Endothelial cell of umbilical vein (primary cell): Measurements from ENCODE around the gene TNRC6B. TPM values are rescaled to one million over a fixed set of nuclear protein-coding genes. Genes with fewer than 3 reads are reported as not detected.

Experiments
- BruUV-seq: library from RNA; stranded (reverse); fragments of 400-500 nt; replicated peaks from 2 replicates; lab custom pipeline; 2021; lab: Mats Ljungman, UMichigan
- CTCF ChIA-PET: fragments of 300-600, 350-600 bp; sonication (Branson Sonifier 250); formaldehyde crosslinking; loops from one replicate; lab custom pipeline; 2021; ENCODE audit warnings: antibody characterized with exemption, inconsistent platforms; lab: Charles Lee
- POLR2A ChIA-PET: fragments of 300-600, 350-600 bp; sonication (Branson Sonifier 250); formaldehyde crosslinking; loops from one replicate; lab custom pipeline; 2021; ENCODE audit warnings: antibody characterized with exemption, inconsistent platforms; lab: Charles Lee
- DNase-seq: peaks from one replicate; pipeline ENCODE4 v3.0.0-alpha.2; 2011; ENCODE audit warnings: low read depth, low spot score
- FAIRE-seq: peaks from 2 replicates; lab custom pipeline; 2011; peaks lifted over from hg19 to GRCh38; lab: Jason Lieb, UNC
- H2AFZ ChIP-seq: 2 replicates; pipeline ENCODE4 v1.6.0; 2012; ENCODE audit warnings: low read depth, low read length, control low read depth, inconsistent platforms
- H3K27ac ChIP-seq: 2 replicates; pipeline ENCODE4 v1.5.1; 2011; ENCODE audit warnings: low read depth, mild to moderate bottlenecking, control low read depth, low read length, moderate library complexity; ENCODE audit not compliant: insufficient read depth
- H3K27me3 ChIP-seq, 2 experiments: 2 replicates each; pipeline versions ENCODE4 v1.6.0 to v1.6.1; 2011; ENCODE audit warnings: low read length in 2 of 2, mixed read lengths in 1 of 2; ENCODE audit not compliant: control insufficient read depth in 2 of 2, insufficient read depth in 2 of 2
- H3K36me3 ChIP-seq, 2 experiments: 2 replicates in 1 of 2; 3 replicates in 1 of 2; pipeline ENCODE4 v1.5.1; 2011; ENCODE audit warnings: low read length in 2 of 2, mild to moderate bottlenecking in 1 of 2, moderate library complexity in 1 of 2; ENCODE audit not compliant: control insufficient read depth in 2 of 2, insufficient read depth in 2 of 2; ENCODE audit errors: extremely low read depth in 1 of 2
- H3K4me1 ChIP-seq: 3 replicates; pipeline ENCODE4 v1.5.1; 2011; ENCODE audit warnings: mild to moderate bottlenecking, low read length; ENCODE audit not compliant: control insufficient read depth, insufficient read depth; ENCODE audit errors: extremely low read depth
- H3K4me2 ChIP-seq: 2 replicates; pipeline ENCODE4 v1.6.1; 2011; ENCODE audit warnings: low read length, control low read depth, mixed read lengths; ENCODE audit not compliant: insufficient read depth
- H3K4me3 ChIP-seq, 3 experiments: fragments of 200-600 bp in 1 of 3; sonication (generic), shearing (Covaris generic) in 1 of 3; replicated peaks in 1 of 3; 2 replicates each; pipeline ENCODE4 v1.5.1; 2011 to 2016; ENCODE audit warnings: control low read depth in 3 of 3, low read length in 3 of 3, mild to moderate bottlenecking in 2 of 3, inconsistent platforms in 1 of 3, low read depth in 1 of 3, moderate library complexity in 1 of 3; ENCODE audit not compliant: insufficient read depth in 1 of 3
- H3K79me2 ChIP-seq: 2 replicates; pipeline ENCODE4 v1.6.0; 2012; ENCODE audit warnings: low read length, inconsistent platforms; ENCODE audit not compliant: control insufficient read depth, insufficient read depth
- H3K9ac ChIP-seq: replicated peaks from 2 replicates; pipeline ENCODE3; 2011; ENCODE audit warnings: low read length, control low read depth; ENCODE audit not compliant: insufficient read depth; ENCODE audit errors: extremely low read depth
- H3K9me1 ChIP-seq: replicated peaks from 3 replicates; pipeline ENCODE4 v1.6.0; 2011; ENCODE audit warnings: mild to moderate bottlenecking, low read length; ENCODE audit not compliant: control insufficient read depth, insufficient read depth; ENCODE audit errors: extremely low read depth
- H3K9me3 ChIP-seq: replicated peaks from 2 replicates; pipeline ENCODE4 v1.5.1; 2012; ENCODE audit warnings: low read length, inconsistent platforms; ENCODE audit not compliant: control insufficient read depth, insufficient read depth
- H4K20me1 ChIP-seq: replicated peaks from 2 replicates; pipeline ENCODE3; 2011; ENCODE audit warnings: mild to moderate bottlenecking, low read length; ENCODE audit not compliant: control insufficient read depth, insufficient read depth; ENCODE audit errors: extremely low read depth
- CTCF ChIP-seq, 2 donors: IDR thresholded peaks; 1 replicate in 1 of 2; 2 replicates in 1 of 2; pipeline ENCODE4 v1.5.1; 2011; ENCODE audit warnings: low read length in 2 of 2, mild to moderate bottlenecking in 2 of 2, moderate library complexity in 2 of 2, control low read depth in 1 of 2, inconsistent platforms in 1 of 2, low read depth in 1 of 2; ENCODE audit not compliant: insufficient read depth in 1 of 2; ENCODE audit errors: extremely low read depth in 1 of 2
- EZH2 ChIP-seq: IDR thresholded peaks from 2 replicates; pipeline ENCODE4 v1.6.1; 2012; ENCODE audit warnings: borderline replicate concordance, low read depth, mild to moderate bottlenecking, moderate library complexity, low read length, inconsistent platforms; ENCODE audit not compliant: severe bottlenecking
- FOS ChIP-seq: IDR thresholded peaks from 2 replicates; pipeline ENCODE4 v1.6.1; 2011; ENCODE audit warnings: mild to moderate bottlenecking, low read length, moderate library complexity, borderline replicate concordance; ENCODE audit not compliant: insufficient read depth
- GATA2 ChIP-seq: IDR thresholded peaks from 2 replicates; pipeline ENCODE4 v1.7.0; 2011; ENCODE audit warnings: low read depth, mild to moderate bottlenecking, moderate library complexity, mixed read lengths, low read length; ENCODE audit not compliant: insufficient read length, insufficient read depth
- JUN ChIP-seq: IDR thresholded peaks from 2 replicates; pipeline ENCODE4 v1.6.1; 2011; ENCODE audit warnings: borderline replicate concordance, low read depth; ENCODE audit not compliant: insufficient read length, insufficient read depth
- MAX ChIP-seq: IDR thresholded peaks from 2 replicates; pipeline ENCODE4 v1.6.1; 2011; ENCODE audit not compliant: insufficient read depth, insufficient read length
- MYC ChIP-seq: IDR thresholded peaks from one replicate; pipeline ENCODE4 v1.6.1; 2011; ENCODE audit warnings: mild to moderate bottlenecking, low read depth, low read length
- POLR2A ChIP-seq: IDR thresholded peaks from 2 replicates; pipeline ENCODE4 v1.6.1; 2012; ENCODE audit warnings: low read depth, mild to moderate bottlenecking, control low read depth, low read length
- POLR2AphosphoS5 ChIP-seq: IDR thresholded peaks from 2 replicates; pipeline ENCODE4 v1.6.1; 2012; ENCODE audit warnings: low read depth, mild to moderate bottlenecking, control low read depth, low read length, moderate library complexity; ENCODE audit not compliant: insufficient read depth
- dilution Hi-C: fragments of 300-500 bp; cut with MboI; formaldehyde crosslinking; loops from one replicate; pipeline ENCODE4 v1.15.0; 2019; ENCODE audit warnings: low sequenced_read_pairs; ENCODE audit not compliant: extremely low pct_ligation_motif_present
- intact Hi-C: fragments of 100-400 bp; cut with micrococcal nuclease; formaldehyde crosslinking; loops from one replicate; pipeline ENCODE4 v1.10.0; 2022
- polyA plus RNA-seq, 4 experiments: library from polyadenylated mRNA; depleted of rRNA in 3 of 4; stranded (reverse) in 3 of 4; unstranded in 1 of 4; fragments of >200 nt; gene quantifications; 2 replicates each; pipeline versions ENCODE4 v1.2.1 to v1.2.3, GENCODE V29; 2011 to 2012; ENCODE audit warnings: missing spikeins in 1 of 4
- total RNA-seq: library from RNA; stranded (reverse); gene quantifications from 2 replicates; pipeline ENCODE4 v1.2.3, GENCODE V29; 2021

TNRC6B gene
- total and polyA plus RNA-seq, 2 donors (not counting 3 experiments of a cell fraction or from before 2014, with no cell fraction given): 10.6 to 37.2 TPM

GRCh38 chr22:40265783-40266182 lies 88.1 kb downstream of the TNRC6B start:
- POLR2A ChIA-PET: no interaction called here
- Histone ChIP-seq H3K9me3 (no peaks in the 10 kb centered on the region), H3K27ac (no peak overlapping the region), H3K4me3 (no peak overlapping the region), H3K4me1 (peaks cover 31% of the 10 kb centered on the region), H3K27me3 (no peaks in the 10 kb centered on the region), H2AFZ (no peak overlapping the region), H3K4me2 (peak overlapping the region; percentile 9), H3K9ac (no peak overlapping the region), H3K36me3 (peaks cover 5 to 9% of the 10 kb centered on the region in 2 experiments), H3K9me1 (no peaks in the 10 kb centered on the region), H3K79me2 (peaks cover 8% of the 10 kb centered on the region), H4K20me1 (no peaks in the 10 kb centered on the region)
- peak; percentile 8 for DNase-seq
- intact Hi-C loops (no loop called here), dilution Hi-C loops (no loop called here)
- TF ChIP-seq CTCF (IDR thresholded peaks at IDR 0.05; ENCODE audit: extremely low read depth in 1 of 2, insufficient read depth in 1 of 2, low read depth in 1 of 2, low read length in 2 of 2): no peak
- no peak for TF ChIP-seq POLR2A
- peak; percentile 22 for TF ChIP-seq FOS
- TF ChIP-seq POLR2AphosphoS5: peak; percentile 36
- TF ChIP-seq EZH2: no peak
- TF ChIP-seq JUN: no peak
- no peak for TF ChIP-seq GATA2
- no peak for TF ChIP-seq MYC
- no peak for TF ChIP-seq MAX
- BruUV-seq: no TSS peak
- CTCF ChIA-PET: interaction anchor here (0.6 to 1.4 kb wide), 2 partner anchors 72 to 1109 kb away, joined by 3 to 5 read pairs; no protein-coding TSS in a partner anchor
- peak; percentile 70 for FAIRE-seq
